Vagina (tissue), 2 donors: ENCODE measurements around the gene IL9.

Source experiments
- CTCF ChIP-seq, 3 experiments: fragments of 450-650 bp in 2 of 3; fragments of 200-600 bp in 1 of 3; sonication (generic) in 1 of 3; IDR thresholded peaks; one replicate each; pipeline ENCODE4 v1.5.1; 2017 to 2019; ENCODE audit warnings: antibody characterized with exemption in 3 of 3, mild to moderate bottlenecking in 2 of 3, moderate library complexity in 2 of 3
- POLR2A ChIP-seq, 2 donors: fragments of 450-650 bp; IDR thresholded peaks; one replicate each; pipeline ENCODE4 v1.6.1; 2017; ENCODE audit warnings: antibody characterized with exemption in 2 of 2, mild to moderate bottlenecking in 2 of 2, moderate library complexity in 2 of 2

- TF ChIP-seq CTCF (IDR thresholded peaks at IDR 0.05): no peak
- no peak for TF ChIP-seq POLR2A (IDR thresholded peaks at IDR 0.05)
Observed at GRCh38 chr5:135861641-135862040, 34.0 kb downstream of the IL9 start.
